ENCODE measurements around the gene PPP1R3E. TPM values are rescaled to one million over a fixed set of nuclear protein-coding genes. Genes with fewer than 3 reads are reported as not detected.
"Not testable (repeated sequence)": the region's sequence is repeated elsewhere in the genome, so short reads cannot be mapped to it uniquely, and the experiment has no call there.

Gene PPP1R3E
- total and polyA plus RNA-seq, 2 experiments from 2014 or later: 14.2 to 15.5 TPM

GRCh38 chr14:23285530-23286019, 17.1 kb downstream of the PPP1R3E start:
- no peak for TF ChIP-seq CTCF (IDR thresholded peaks at IDR 0.05; ENCODE audit: low read depth, low read length)
- H3K36me3 ChIP-seq: no peaks in the 10 kb centered on the region
- H3K4me1 ChIP-seq (ENCODE audit: low read depth): peaks cover 11% of the 10 kb centered on the region
- peak overlapping the region; percentile 87 for H3K4me3 ChIP-seq
- H3K27ac ChIP-seq: peak overlapping the region; percentile 42
- peaks cover 4% of the 10 kb centered on the region for H3K27me3 ChIP-seq
- no peaks in the 10 kb centered on the region for H3K9me3 ChIP-seq (ENCODE audit: low read depth)
- DNase-seq (ENCODE audit: low read depth in 1 of 2, low spot score in 1 of 2): no peak

- peaks cover 18% of the 10 kb centered on the region for H3K4me1 ChIP-seq (ENCODE audit: low read depth)
- H3K27me3 ChIP-seq: no peaks in the 10 kb centered on the region
- peak overlapping the region; percentile 87 for H3K4me3 ChIP-seq
- no peaks in the 10 kb centered on the region for H3K36me3 ChIP-seq
- TF ChIP-seq CTCF (IDR thresholded peaks at IDR 0.05; ENCODE audit: low read depth, low read length): no peak
- DNase-seq (ENCODE audit: low read depth in 1 of 2, low spot score in 1 of 2): peak in 1 of 2 donors; percentile 25
- H3K27ac ChIP-seq: peak overlapping the region; percentile 42
- no peaks in the 10 kb centered on the region for H3K9me3 ChIP-seq (ENCODE audit: low read depth)
Observed at GRCh38 chr14:23284654-23285529, 17.8 kb downstream of the PPP1R3E start.

- no peak for DNase-seq (ENCODE audit: low read depth in 1 of 2, low spot score in 1 of 2)
- no peak for TF ChIP-seq CTCF (IDR thresholded peaks at IDR 0.05; ENCODE audit: low read depth, low read length)
- H3K4me3 ChIP-seq: no peak overlapping the region
- H3K4me1 ChIP-seq (ENCODE audit: low read depth): peaks cover 16% of the 10 kb centered on the region
- H3K27me3 ChIP-seq: no peaks in the 10 kb centered on the region
- no peaks in the 10 kb centered on the region for H3K36me3 ChIP-seq
- H3K9me3 ChIP-seq (ENCODE audit: low read depth): no peaks in the 10 kb centered on the region
- H3K27ac ChIP-seq: no peak overlapping the region
Observed at GRCh38 chr14:23281247-23281646, 21.4 kb downstream of the PPP1R3E start.

GRCh38 chr14:23277928-23278327, 24.7 kb downstream of the PPP1R3E start:
- not testable (repeated sequence) for H3K27me3 ChIP-seq

GRCh38 chr14:23277189-23277588, 25.5 kb downstream of the PPP1R3E start:
- DNase-seq (ENCODE audit: low read depth in 1 of 2, low spot score in 1 of 2): no peak
- Histone ChIP-seq H3K4me3 (no peak overlapping the region), H3K9me3 (ENCODE audit: low read depth) (no peaks in the 10 kb centered on the region), H3K27ac (no peak overlapping the region), H3K4me1 (ENCODE audit: low read depth) (peaks cover 8% of the 10 kb centered on the region), H3K27me3 (no peaks in the 10 kb centered on the region), H3K36me3 (peaks cover 4% of the 10 kb centered on the region)
- TF ChIP-seq CTCF (IDR thresholded peaks at IDR 0.05; ENCODE audit: low read depth, low read length): no peak

More at GRCh38 chr14:23277928-23278327, 24.7 kb downstream of the PPP1R3E start:
- H3K9me3 ChIP-seq (ENCODE audit: low read depth); H3K36me3 ChIP-seq; DNase-seq (ENCODE audit: low read depth in 1 of 2, low spot score in 1 of 2); H3K4me3 ChIP-seq; H3K27ac ChIP-seq; H3K4me1 ChIP-seq (ENCODE audit: low read depth): not testable (repeated sequence)

- no peak overlapping the region for H3K27ac ChIP-seq
- no peaks in the 10 kb centered on the region for H3K27me3 ChIP-seq
- peaks cover 4% of the 10 kb centered on the region for H3K36me3 ChIP-seq
- DNase-seq (ENCODE audit: low read depth in 1 of 2, low spot score in 1 of 2): no peak
- TF ChIP-seq CTCF (IDR thresholded peaks at IDR 0.05; ENCODE audit: low read depth, low read length): no peak
- no peaks in the 10 kb centered on the region for H3K9me3 ChIP-seq (ENCODE audit: low read depth)
- H3K4me3 ChIP-seq: no peak overlapping the region
- H3K4me1 ChIP-seq (ENCODE audit: low read depth): peaks cover 6% of the 10 kb centered on the region
Observed at GRCh38 chr14:23275412-23275811, 27.2 kb downstream of the PPP1R3E start.
